NB4 (cell line): ENCODE data around the gene C19orf73.

Source experiments
- POLR2A ChIP-seq: IDR thresholded peaks from 2 replicates; pipeline ENCODE4 v1.6.1; 2011; ENCODE audit warnings: mild to moderate bottlenecking; ENCODE audit not compliant: insufficient read length; ENCODE audit errors: extremely low read depth
- TF ChIP-seq, protein P1 (sequence below): IDR thresholded peaks from one replicate; pipeline ENCODE4 v1.5.1; 2012; ENCODE audit warnings: low read depth, low read length
- TF ChIP-seq, protein P2 (sequence below): IDR thresholded peaks from 2 replicates; pipeline ENCODE4 v1.6.1; 2011; ENCODE audit warnings: low read depth, low read length

DNA sequence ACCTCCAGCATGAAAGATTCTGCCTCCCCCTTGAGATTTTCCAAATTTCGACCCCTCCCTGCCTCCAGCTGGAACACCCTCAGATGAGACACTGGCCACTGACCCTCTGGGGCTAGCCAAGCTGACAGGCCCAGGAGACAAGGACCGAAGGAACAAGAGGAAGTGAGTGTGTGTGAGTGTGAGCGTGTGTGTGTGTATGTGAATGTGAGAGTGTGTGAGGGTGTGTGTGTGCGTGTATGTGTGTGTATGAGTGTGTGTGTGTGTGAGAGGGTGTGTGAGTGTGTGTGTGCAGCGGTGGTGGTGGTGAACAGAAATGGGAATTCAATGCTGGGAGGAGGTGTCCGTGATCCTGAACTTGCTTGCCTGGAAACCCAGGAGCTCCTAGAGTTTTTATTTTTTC is 22.4 kb upstream of the C19orf73 start:
- TF ChIP-seq, protein P1, sequence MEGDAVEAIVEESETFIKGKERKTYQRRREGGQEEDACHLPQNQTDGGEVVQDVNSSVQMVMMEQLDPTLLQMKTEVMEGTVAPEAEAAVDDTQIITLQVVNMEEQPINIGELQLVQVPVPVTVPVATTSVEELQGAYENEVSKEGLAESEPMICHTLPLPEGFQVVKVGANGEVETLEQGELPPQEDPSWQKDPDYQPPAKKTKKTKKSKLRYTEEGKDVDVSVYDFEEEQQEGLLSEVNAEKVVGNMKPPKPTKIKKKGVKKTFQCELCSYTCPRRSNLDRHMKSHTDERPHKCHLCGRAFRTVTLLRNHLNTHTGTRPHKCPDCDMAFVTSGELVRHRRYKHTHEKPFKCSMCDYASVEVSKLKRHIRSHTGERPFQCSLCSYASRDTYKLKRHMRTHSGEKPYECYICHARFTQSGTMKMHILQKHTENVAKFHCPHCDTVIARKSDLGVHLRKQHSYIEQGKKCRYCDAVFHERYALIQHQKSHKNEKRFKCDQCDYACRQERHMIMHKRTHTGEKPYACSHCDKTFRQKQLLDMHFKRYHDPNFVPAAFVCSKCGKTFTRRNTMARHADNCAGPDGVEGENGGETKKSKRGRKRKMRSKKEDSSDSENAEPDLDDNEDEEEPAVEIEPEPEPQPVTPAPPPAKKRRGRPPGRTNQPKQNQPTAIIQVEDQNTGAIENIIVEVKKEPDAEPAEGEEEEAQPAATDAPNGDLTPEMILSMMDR: no peak
- TF ChIP-seq POLR2A: no peak
- TF ChIP-seq, protein P2, sequence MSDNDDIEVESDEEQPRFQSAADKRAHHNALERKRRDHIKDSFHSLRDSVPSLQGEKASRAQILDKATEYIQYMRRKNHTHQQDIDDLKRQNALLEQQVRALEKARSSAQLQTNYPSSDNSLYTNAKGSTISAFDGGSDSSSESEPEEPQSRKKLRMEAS: no peak
